ENCODE results near the gene CD48.
"Not testable (repeated sequence)": the region's sequence is repeated elsewhere in the genome, so short reads cannot be mapped to it uniquely, and the experiment has no call there.

CD48 gene

GRCh38 chr1:160710517-160711252 lies 937 bp downstream of the CD48 start:
- no peak for DNase-seq

- DNase-seq = no peak
These were observed 1.9 kb downstream of the CD48 start for GRCh38 chr1:160709715-160710114.

GRCh38 chr1:160708801-160709200 lies 2.8 kb downstream of the CD48 start:
- no peak for DNase-seq

- DNase-seq = peak; percentile 33
These were observed 3.5 kb downstream of the CD48 start for GRCh38 chr1:160708118-160708517.

- DNase-seq = no peak
These were observed 4.2 kb downstream of the CD48 start for GRCh38 chr1:160707236-160708064.

GRCh38 chr1:160706526-160707235 lies 4.9 kb downstream of the CD48 start:
- DNase-seq = no peak

GRCh38 chr1:160705742-160706141 lies 5.9 kb downstream of the CD48 start:
- no peak for DNase-seq

GRCh38 chr1:160705212-160705621 lies 6.4 kb downstream of the CD48 start:
- DNase-seq = peak; percentile 67

GRCh38 chr1:160704250-160704649 lies 7.4 kb downstream of the CD48 start:
- DNase-seq = peak; percentile 59

GRCh38 chr1:160702100-160702499 lies 9.5 kb downstream of the CD48 start:
- no peak for DNase-seq

GRCh38 chr1:160692390-160692789 lies 19.2 kb downstream of the CD48 start:
- not testable (repeated sequence) for DNase-seq

GRCh38 chr1:160685266-160685665 lies 26.4 kb downstream of the CD48 start:
- DNase-seq = no peak

- no peak for DNase-seq
These were observed 28.4 kb downstream of the CD48 start for GRCh38 chr1:160682983-160683865.

GRCh38 chr1:160681891-160682140 lies 29.8 kb downstream of the CD48 start:
- DNase-seq = no peak

- peak; percentile 78 for DNase-seq
These were observed 30.3 kb downstream of the CD48 start for GRCh38 chr1:160681066-160681890.

GRCh38 chr1:160680399-160680798 lies 31.2 kb downstream of the CD48 start:
- no peak for DNase-seq

GRCh38 chr1:160679893-160680292 lies 31.7 kb downstream of the CD48 start:
- DNase-seq = no peak

- no peak for DNase-seq
These were observed 34.6 kb downstream of the CD48 start for GRCh38 chr1:160676869-160677597.

- DNase-seq = peak; percentile 55
These were observed 35.8 kb downstream of the CD48 start for GRCh38 chr1:160675641-160676410.

- no peak for DNase-seq
These were observed 37.2 kb downstream of the CD48 start for GRCh38 chr1:160674415-160674814.
